PFSK-1 (cell line): ENCODE results near the gene GADD45G.

Experiments
- FOXP2 ChIP-seq: optimal IDR thresholded peaks from 2 replicates; pipeline ENCODE3; 2011; ENCODE audit warnings: borderline replicate concordance, control low read depth, inconsistent platforms; ENCODE audit not compliant: insufficient read depth; ENCODE audit errors: extremely low read length, extremely low read depth
- POLR2AphosphoS5 ChIP-seq: IDR thresholded peaks from 2 replicates; pipeline ENCODE4 v1.6.1; 2012; ENCODE audit warnings: low read depth, mild to moderate bottlenecking, control low read depth, low read length, moderate library complexity
- REST ChIP-seq, 2 experiments: IDR thresholded peaks; 2 replicates each; pipeline versions ENCODE4 v1.6.1 to v1.8.0; 2011 to 2012; ENCODE audit warnings: low read depth in 2 of 2, low read length in 2 of 2, control low read depth in 1 of 2, inconsistent platforms in 1 of 2, mild to moderate bottlenecking in 1 of 2, moderate library complexity in 1 of 2; ENCODE audit not compliant: insufficient read depth in 1 of 2
- SIN3A ChIP-seq: IDR thresholded peaks from 2 replicates; pipeline ENCODE4 v1.6.1; 2012; ENCODE audit warnings: mild to moderate bottlenecking, low read length, moderate library complexity, borderline replicate concordance; ENCODE audit not compliant: insufficient read depth
- TAF1 ChIP-seq: IDR thresholded peaks from 2 replicates; pipeline ENCODE4 v1.6.1; 2012; ENCODE audit warnings: low read length, control low read depth, borderline replicate concordance; ENCODE audit not compliant: insufficient read depth

The GADD45G gene

DNA sequence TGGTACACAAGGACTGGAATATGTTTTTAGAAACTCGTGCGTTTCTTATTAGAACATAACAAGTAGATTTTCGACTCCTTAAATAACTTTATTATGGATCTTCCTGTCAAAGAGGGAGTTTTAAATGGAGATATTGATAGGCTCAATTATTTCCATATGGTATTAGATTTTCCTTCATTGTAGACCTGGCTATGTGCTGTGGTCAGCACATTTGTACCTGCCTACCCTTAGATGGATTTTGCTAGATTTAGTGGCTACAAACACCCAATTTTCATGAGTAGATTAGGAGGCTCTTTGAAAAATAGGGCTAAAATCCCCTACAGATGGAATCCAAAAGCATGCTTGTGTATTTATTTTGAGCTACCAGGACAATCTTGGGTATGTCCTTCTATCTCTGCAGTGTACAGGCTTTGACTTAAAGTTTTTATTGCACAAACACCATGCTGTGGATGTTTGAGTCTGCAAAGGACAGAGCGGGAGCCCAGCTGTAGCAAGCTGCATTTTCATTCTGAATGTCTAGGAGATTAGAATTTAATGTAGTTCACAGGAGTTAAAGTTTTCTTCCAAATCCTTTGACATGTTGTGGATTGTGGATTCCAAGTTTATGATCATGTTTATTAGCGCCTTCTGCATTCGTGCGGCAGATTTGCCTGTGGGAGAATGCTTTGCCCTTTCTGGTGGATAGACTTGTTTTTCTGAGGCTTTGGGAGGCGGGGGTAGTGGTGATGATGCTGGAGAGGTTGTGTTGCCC is 41.6 kb downstream of the GADD45G start:
- TF ChIP-seq FOXP2 (no peak), SIN3A (no peak), POLR2AphosphoS5 (no peak), TAF1 (no peak), REST (IDR thresholded peaks at IDR 0.05; ENCODE audit: insufficient read depth in 1 of 2, low read depth in 2 of 2, low read length in 2 of 2) (no peak)

DNA sequence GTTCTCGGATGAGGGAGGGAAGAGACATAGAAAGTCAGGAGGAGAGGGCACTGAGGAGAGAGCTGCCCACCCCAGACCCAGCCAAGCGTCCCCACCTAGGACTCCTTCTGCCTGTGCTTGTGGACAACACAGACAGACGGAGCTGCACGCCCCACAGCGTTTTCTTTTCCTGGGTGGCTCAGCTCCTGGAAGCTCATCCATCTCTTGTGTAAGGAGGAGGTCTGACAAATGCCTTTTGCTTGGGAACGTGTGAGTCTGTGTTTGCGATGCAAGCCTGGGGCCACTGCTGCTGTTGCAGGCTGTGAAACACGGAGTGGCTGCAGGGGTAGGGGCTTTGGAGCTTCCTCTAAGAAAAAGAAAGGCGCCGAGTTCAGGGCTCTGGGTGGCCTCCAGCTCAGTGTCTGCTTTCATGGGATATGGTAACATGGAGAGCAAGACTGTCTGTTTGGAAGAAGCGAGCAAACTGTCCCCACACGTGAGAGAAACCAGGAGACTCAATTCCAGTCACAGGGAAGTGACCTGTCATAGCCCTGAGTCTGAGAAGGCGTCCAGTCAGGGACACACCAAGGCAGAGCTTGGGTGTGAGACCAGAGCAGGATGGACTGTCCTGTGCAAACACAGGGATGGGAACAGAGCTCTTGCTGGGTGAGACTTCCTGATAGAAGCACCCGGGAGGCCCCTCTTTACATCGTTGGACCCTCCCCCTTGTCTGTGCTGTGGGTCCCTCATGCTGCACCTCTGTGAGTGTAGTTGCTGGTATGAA is 42.7 kb downstream of the GADD45G start:
- TF ChIP-seq FOXP2 (no peak), SIN3A (no peak), REST (IDR thresholded peaks at IDR 0.05; ENCODE audit: insufficient read depth in 1 of 2, low read depth in 2 of 2, low read length in 2 of 2) (no peak), POLR2AphosphoS5 (no peak), TAF1 (no peak)

DNA sequence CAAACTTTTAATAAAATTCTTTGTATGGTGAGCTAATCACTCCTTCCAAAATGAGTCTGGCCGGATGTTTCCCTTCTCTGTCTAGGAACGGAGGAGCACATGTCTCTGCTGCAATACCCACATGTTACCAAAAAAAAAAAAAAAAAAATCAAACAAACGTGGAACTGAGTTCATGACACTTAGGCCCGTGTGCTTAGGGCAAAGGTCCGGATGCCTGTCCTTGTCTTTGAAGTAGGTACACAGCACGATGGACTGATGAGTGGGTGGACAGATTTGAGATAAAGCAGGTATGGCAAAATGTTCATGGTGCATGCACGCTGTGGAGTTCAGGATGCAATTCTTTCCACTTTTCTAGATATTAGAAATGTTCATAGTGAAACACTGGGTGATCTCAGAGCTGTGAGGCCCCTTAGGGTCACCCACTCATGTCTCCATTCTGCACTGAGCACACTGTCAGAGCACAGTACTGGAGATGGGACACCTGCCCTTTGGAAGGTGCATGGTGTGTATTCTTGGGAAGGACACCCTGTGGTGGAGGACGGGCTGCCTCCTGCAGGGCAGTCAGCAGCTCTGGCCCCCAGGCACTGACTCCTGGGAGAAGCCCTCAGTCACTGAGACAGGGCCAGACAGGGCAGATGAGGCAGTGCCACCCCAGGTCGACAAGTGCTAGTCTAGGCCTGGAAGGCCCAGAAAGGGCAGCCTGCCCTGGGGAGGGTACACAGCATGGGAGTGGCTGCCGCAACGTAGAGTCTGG is 43.6 kb downstream of the GADD45G start:
- no peak for TF ChIP-seq FOXP2
- TF ChIP-seq TAF1: no peak
- TF ChIP-seq POLR2AphosphoS5: no peak
- no peak for TF ChIP-seq REST (IDR thresholded peaks at IDR 0.05; ENCODE audit: insufficient read depth in 1 of 2, low read depth in 2 of 2, low read length in 2 of 2)
- TF ChIP-seq SIN3A: no peak

- TF ChIP-seq SIN3A (no peak), TAF1 (no peak), POLR2AphosphoS5 (no peak), FOXP2 (no peak), REST (IDR thresholded peaks at IDR 0.05; ENCODE audit: insufficient read depth in 1 of 2, low read depth in 2 of 2, low read length in 2 of 2) (no peak)
These were observed 44.4 kb downstream of the GADD45G start for GRCh38 chr9:89649039-89649691.
